A673 (cell line): ENCODE results near the gene SMOC1. TPM values are rescaled to one million over a fixed set of nuclear protein-coding genes. Genes with fewer than 3 reads are reported as not detected.

Experiments
- BruUV-seq: library from RNA; stranded (reverse); fragments of 400-500 nt; replicated peaks from 2 replicates; lab custom pipeline; 2021; lab: Mats Ljungman, UMichigan
- CTCF ChIA-PET: fragments of 300-600 bp; sonication (Branson Sonifier 250); formaldehyde crosslinking; loops from one replicate; lab custom pipeline; 2022; ENCODE audit warnings: antibody characterized with exemption; lab: Charles Lee
- POLR2A ChIA-PET: fragments of 300-600 bp; sonication (Branson Sonifier 250); formaldehyde crosslinking; loops from one replicate; lab custom pipeline; 2022; ENCODE audit warnings: antibody characterized with exemption; ENCODE audit not compliant: low non-redundant PET; lab: Charles Lee
- DNase-seq: peaks from one replicate; pipeline ENCODE4 v3.0.0-alpha.2; 2015; ENCODE audit warnings: low spot score
- H3K27ac ChIP-seq: fragments of 200-600 bp; sonication (generic); 2 replicates; pipeline ENCODE4 v1.5.1; 2016; ENCODE audit warnings: mixed run types, low read depth, mild to moderate bottlenecking, mixed read lengths, antibody characterized with exemption, low read length; ENCODE audit not compliant: poor library complexity, severe bottlenecking
- H3K27me3 ChIP-seq: fragments of 200-600 bp; sonication (generic); replicated peaks from 2 replicates; pipeline ENCODE4 v1.6.1; 2017; ENCODE audit warnings: mixed run types, low read depth, mild to moderate bottlenecking, mixed read lengths, antibody characterized with exemption, low read length; ENCODE audit not compliant: insufficient read depth, poor library complexity
- H3K36me3 ChIP-seq: fragments of 200-600 bp; sonication (generic); 2 replicates; pipeline ENCODE4 v1.6.1; 2016; ENCODE audit warnings: mixed run types, mild to moderate bottlenecking, mixed read lengths, antibody characterized with exemption, low read length; ENCODE audit not compliant: insufficient read depth, poor library complexity, severe bottlenecking
- H3K4me1 ChIP-seq: fragments of 200-600 bp; sonication (generic); 2 replicates; pipeline ENCODE4 v1.6.1; 2017; ENCODE audit warnings: mixed run types, mild to moderate bottlenecking, mixed read lengths, antibody characterized with exemption, low read length; ENCODE audit not compliant: insufficient read depth, poor library complexity, severe bottlenecking
- H3K4me3 ChIP-seq: fragments of 200-600 bp; sonication (generic); 2 replicates; pipeline ENCODE4 v1.5.1; 2016; ENCODE audit warnings: low read depth, mixed run types, mild to moderate bottlenecking, mixed read lengths, low read length; ENCODE audit not compliant: poor library complexity, severe bottlenecking
- H3K9me3 ChIP-seq: fragments of 200-600 bp; sonication (generic); 2 replicates; pipeline ENCODE4 v1.6.1; 2016; ENCODE audit warnings: mixed run types, low read depth, mild to moderate bottlenecking, mixed read lengths, antibody characterized with exemption, low read length; ENCODE audit not compliant: poor library complexity, severe bottlenecking
- EZH2 ChIP-seq: fragments of 200-600 bp; sonication (generic); IDR thresholded peaks from 2 replicates; pipeline ENCODE4 v1.6.1; 2017; ENCODE audit warnings: borderline replicate concordance, low read depth, mild to moderate bottlenecking, mixed read lengths, antibody characterized with exemption, low read length; ENCODE audit not compliant: poor library complexity, severe bottlenecking
- intact Hi-C: fragments of 100-400 bp; cut with micrococcal nuclease; formaldehyde crosslinking; loops from one replicate; pipeline ENCODE4 v1.10.0; 2022; ENCODE audit not compliant: unreplicated experiment
- total RNA-seq: library from RNA; stranded (reverse); gene quantifications from 2 replicates; pipeline ENCODE4 v1.2.3, GENCODE V29; 2021
- TF ChIP-seq, protein P1 (sequence below): fragments of 300-800, 200-600 bp; sonication (generic); conservative IDR thresholded peaks from 2 replicates; pipeline ENCODE4 v1.5.1; 2017; ENCODE audit warnings: low read depth, mild to moderate bottlenecking, antibody characterized with exemption, low read length, moderate library complexity, mixed read lengths

SMOC1 gene
- total RNA-seq, 1 experiment from 2014 or later, result not detected

DNA sequence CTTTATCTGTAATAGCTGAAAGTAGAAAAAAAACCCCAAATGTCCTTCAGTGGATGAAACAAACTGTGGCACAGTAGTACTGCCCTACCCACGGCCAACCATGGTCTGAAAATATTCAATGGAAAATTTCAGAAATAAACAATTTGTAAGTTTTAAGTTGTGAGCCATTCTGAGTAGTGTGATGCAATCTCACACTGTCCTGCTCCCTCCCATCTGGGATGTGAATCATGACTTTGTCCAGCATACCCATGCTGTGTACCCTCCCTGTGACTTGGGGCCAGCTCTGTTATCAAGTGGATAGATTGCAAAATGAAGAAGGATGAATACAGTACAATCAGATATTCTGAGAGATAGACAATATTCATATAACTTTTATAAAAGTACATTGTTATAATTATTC lies 106.2 kb downstream of the SMOC1 start:
- peaks cover 61% of the 10 kb centered on the region for H3K27me3 ChIP-seq
- intact Hi-C loops, result no loop called here
- no peaks in the 10 kb centered on the region for H3K4me1 ChIP-seq
- H3K9me3 ChIP-seq, result no peaks in the 10 kb centered on the region
- POLR2A ChIA-PET, result no interaction called here
- CTCF ChIA-PET, result no interaction called here
- H3K4me3 ChIP-seq, result no peak overlapping the region
- H3K27ac ChIP-seq, result no peak overlapping the region
- TF ChIP-seq EZH2, result no peak
- TF ChIP-seq, protein P1, sequence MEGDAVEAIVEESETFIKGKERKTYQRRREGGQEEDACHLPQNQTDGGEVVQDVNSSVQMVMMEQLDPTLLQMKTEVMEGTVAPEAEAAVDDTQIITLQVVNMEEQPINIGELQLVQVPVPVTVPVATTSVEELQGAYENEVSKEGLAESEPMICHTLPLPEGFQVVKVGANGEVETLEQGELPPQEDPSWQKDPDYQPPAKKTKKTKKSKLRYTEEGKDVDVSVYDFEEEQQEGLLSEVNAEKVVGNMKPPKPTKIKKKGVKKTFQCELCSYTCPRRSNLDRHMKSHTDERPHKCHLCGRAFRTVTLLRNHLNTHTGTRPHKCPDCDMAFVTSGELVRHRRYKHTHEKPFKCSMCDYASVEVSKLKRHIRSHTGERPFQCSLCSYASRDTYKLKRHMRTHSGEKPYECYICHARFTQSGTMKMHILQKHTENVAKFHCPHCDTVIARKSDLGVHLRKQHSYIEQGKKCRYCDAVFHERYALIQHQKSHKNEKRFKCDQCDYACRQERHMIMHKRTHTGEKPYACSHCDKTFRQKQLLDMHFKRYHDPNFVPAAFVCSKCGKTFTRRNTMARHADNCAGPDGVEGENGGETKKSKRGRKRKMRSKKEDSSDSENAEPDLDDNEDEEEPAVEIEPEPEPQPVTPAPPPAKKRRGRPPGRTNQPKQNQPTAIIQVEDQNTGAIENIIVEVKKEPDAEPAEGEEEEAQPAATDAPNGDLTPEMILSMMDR, result no peak
- BruUV-seq, result no TSS peak
- no peak for DNase-seq
- no peaks in the 10 kb centered on the region for H3K36me3 ChIP-seq

- Histone ChIP-seq H3K36me3 (no peaks in the 10 kb centered on the region), H3K27ac (no peak overlapping the region), H3K4me3 (no peak overlapping the region), H3K27me3 (peaks cover 70% of the 10 kb centered on the region), H3K9me3 (no peaks in the 10 kb centered on the region), H3K4me1 (no peaks in the 10 kb centered on the region)
- ChIA-PET POLR2A (no interaction called here), CTCF (no interaction called here)
- no TSS peak for BruUV-seq
- intact Hi-C loops, result no loop called here
- no peak for TF ChIP-seq EZH2
- TF ChIP-seq, protein P1, result no peak
- no peak for DNase-seq
Measured at GRCh38 chr14:69986336-69986735, 107.1 kb downstream of the SMOC1 start.

- ChIA-PET CTCF (no interaction called here), POLR2A (no interaction called here)
- DNase-seq, result no peak
- H3K27ac ChIP-seq, result no peak overlapping the region
- intact Hi-C loops, result no loop called here
- H3K4me1 ChIP-seq, result no peaks in the 10 kb centered on the region
- no peaks in the 10 kb centered on the region for H3K36me3 ChIP-seq
- no peak overlapping the region for H3K4me3 ChIP-seq
- H3K27me3 ChIP-seq, result peaks cover 73% of the 10 kb centered on the region
- H3K9me3 ChIP-seq, result no peaks in the 10 kb centered on the region
- no TSS peak for BruUV-seq
- TF ChIP-seq, protein P1, result no peak
- no peak for TF ChIP-seq EZH2
Measured at GRCh38 chr14:69987406-69988121, 108.3 kb downstream of the SMOC1 start.
